Stimulated activated CD4-positive, alpha-beta T cell treated with anti-CD3 and anti-CD28 coated beads, Interleukin-2, amount 100 ng/mL, for 24 hours (primary cell): ENCODE measurements around the gene SAMD7.

Experiments used
- DNase-seq, 2 donors: peaks; one replicate each; pipeline ENCODE4 v3.0.0-alpha.2; 2020

Gene SAMD7

GRCh38 chr3:169966951-169967915 is 55.9 kb downstream of the SAMD7 start:
- peak; percentile 36 to 43 for DNase-seq

GRCh38 chr3:169968224-169968885 is 57.0 kb downstream of the SAMD7 start:
- DNase-seq: no peak

DNA sequence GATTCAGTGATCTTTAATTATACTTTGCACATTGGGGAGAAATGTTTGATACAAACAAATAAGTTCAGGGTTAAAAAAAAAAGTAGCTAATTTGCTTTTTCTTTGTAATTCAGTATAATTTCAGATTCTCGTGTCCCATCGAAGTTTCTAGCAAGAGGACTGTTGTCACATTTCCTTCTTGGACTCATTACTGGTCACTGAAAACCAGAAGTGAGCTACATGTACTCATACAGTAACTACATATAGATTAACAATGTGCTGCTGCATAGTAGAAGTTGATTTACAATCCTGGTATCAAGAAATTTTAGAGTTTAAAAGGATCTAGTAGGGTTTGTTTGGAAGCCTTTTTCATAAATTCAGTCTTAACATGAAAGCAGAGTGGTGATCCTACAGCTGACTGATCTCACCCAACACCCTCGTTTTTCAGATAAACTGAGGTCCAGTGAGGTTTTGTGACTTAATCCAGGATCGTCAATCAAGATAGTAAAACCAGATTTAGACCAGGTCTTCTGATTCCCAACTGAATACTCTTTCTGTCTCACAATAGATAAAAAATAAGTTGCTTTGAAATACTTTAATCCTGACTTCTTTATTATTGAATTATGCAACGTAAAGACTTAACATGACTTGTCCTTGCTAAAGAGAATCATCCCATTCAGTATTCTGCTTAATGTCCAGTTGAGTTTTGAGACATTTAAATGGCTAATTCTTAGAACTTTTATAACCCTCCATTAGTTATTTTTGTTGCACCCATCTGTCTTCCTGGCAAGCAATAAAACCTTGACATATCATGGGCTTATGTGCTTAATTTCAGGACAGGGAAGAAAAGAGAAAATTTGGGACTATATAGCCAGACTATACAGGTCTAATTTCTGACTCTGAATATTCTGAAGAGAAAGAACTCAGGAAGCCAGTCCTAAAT is 58.1 kb downstream of the SAMD7 start:
- DNase-seq: no peak

GRCh38 chr3:169970847-169971246 is 59.5 kb downstream of the SAMD7 start:
- DNase-seq: no peak

DNA sequence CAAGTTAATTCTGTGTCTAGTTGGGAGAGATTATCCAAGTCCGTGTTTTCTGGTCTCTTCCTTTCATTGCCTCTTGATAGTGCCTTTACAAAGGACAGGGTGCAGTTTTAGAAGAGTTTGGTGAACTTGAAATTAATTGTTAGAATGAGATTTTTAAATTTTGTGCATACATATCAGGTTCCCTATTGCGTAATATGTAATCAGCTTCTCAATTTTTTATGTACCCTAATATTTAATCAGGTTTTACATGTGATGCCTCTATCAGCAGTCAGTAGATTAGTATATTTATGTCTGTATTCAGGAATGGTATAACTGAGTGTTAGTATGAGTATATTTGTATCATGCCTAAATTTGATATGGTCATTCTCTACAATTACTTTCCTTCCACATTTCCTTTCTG is 60.1 kb downstream of the SAMD7 start:
- DNase-seq: no peak

- no peak for DNase-seq
Measured at GRCh38 chr3:169980055-169980454, 68.7 kb downstream of the SAMD7 start.

DNA sequence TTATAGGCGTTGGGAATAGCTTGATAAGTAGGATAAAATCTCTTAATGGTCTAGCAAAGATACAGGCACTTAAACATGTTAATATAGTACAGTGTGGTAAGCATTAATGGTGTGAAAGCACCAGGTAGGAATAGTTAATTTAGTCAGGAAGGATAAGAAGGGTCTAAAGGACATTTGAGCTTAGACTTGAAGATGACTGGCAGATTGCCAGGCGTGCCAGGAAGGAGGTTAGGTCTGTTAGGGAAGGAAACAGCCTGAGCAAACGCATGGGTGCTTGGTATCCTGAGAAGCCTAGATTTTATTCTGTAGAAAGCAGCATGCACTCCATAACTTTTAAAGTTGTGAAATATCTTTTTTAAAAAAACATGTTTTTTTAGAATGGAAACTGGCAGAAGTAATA is 72.9 kb downstream of the SAMD7 start:
- DNase-seq: no peak
